ENCODE data around the gene RENBP. TPM values are rescaled to one million over a fixed set of nuclear protein-coding genes. Genes with fewer than 3 reads are reported as not detected.

The RENBP gene
- total and polyA plus RNA-seq, 9 of the 15 experiments (the other 6 are each of a cell fraction or from before 2014, with no cell fraction given), result 0.07 to 14.8 (median 10.6) TPM; not detected in 1

DNA sequence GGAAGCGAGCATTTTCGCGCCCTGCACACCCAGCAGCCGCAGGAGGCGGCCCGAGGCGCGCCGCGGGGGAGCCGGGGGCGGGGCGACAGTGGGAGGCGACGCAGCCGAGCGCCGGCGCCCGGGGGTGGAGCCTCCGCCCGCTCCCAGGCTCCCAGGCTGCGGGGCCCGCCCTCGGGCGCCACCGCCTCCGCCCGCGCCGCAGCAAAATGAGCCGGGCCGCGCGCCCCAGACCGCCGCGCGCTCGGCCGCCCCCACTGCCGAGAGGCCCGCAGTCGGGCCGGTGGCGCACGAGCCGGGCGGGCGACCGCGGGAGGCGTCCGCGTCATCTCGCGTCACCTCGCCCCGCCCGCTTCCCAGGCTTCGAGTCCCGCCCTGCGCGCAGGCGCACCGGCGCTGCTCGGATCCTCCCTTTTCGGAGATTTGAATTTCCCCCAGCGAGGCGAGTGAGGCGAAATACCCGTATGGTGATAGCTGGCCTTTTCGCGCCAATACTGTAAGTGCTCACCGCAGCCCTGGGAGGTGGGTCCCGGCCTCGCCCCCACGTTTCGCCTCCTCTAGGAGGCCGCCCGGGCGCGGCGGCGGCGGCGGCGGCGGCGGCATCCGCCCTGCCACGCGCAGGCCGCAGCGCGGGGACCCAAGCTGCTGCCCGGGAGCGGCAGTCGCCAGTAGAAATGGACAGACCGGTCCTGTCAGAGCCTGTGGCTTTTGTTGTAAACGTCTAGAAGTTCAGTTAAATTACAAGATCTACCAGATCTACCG lies 28.1 kb upstream of the RENBP start, which contains the start of gene TMEM187 (continued):
- TF ChIP-seq ZNF395 (CRISPR knock-in tag; IDR thresholded peaks at IDR 0.05) (no peak; the same call in 1 of the 2 replicates), SAP30 (IDR thresholded peaks at IDR 0.05; ENCODE audit: borderline replicate concordance, insufficient read depth, low read depth, low read length, poor library complexity, severe bottlenecking) (no peak), BHLHE40 (IDR thresholded peaks at IDR 0.05; ENCODE audit: low read length) (peak; percentile 77), KLF16 (IDR thresholded peaks at IDR 0.05) (peak; percentile 1; the same call in 1 of the 2 replicates), ZC3H8 (IDR thresholded peaks at IDR 0.05) (no peak), ZNF280B (CRISPR knock-in tag; IDR thresholded peaks at IDR 0.05) (no peak), ETS2 (tag; IDR thresholded peaks at IDR 0.05; ENCODE audit: borderline replicate concordance, poor library complexity, severe bottlenecking) (no peak), SREBF1 (IDR thresholded peaks at IDR 0.05; ENCODE audit: borderline replicate concordance, low read depth, low read length) (no peak), MIER1 (IDR thresholded peaks at IDR 0.05; ENCODE audit: low read depth) (no peak), SNIP1 (IDR thresholded peaks at IDR 0.05; ENCODE audit: low read depth) (no peak), ZKSCAN1 (IDR thresholded peaks at IDR 0.05; ENCODE audit: low read depth, low read length) (no peak), ZNF253 (CRISPR knock-in tag; conservative IDR thresholded peaks at IDR 0.05) (no peak), E2F4 (CRISPR knock-in tag; IDR thresholded peaks at IDR 0.05; ENCODE audit: low read depth) (0 out of 2 replicates have a peak, but pooled peaks have one; percentile 40), ZNF316 (IDR thresholded peaks at IDR 0.05) (no peak), SMC3 (conservative IDR thresholded peaks at IDR 0.05; ENCODE audit: insufficient read depth, low read depth, low read length) (0 out of 2 replicates have a peak, but pooled peaks have one; percentile 2), HNRNPK (IDR thresholded peaks at IDR 0.05; ENCODE audit: low read depth, low read length, poor library complexity, severe bottlenecking) (no peak), STAT5A (IDR thresholded peaks at IDR 0.05; ENCODE audit: borderline replicate concordance, low read length) (no peak), ZHX1 (conservative IDR thresholded peaks at IDR 0.05; ENCODE audit: low read length) (no peak), TCF15 (CRISPR knock-in tag; IDR thresholded peaks at IDR 0.05) (no peak), ZNF232 (CRISPR knock-in tag; IDR thresholded peaks at IDR 0.05) (no peak), MEIS2 (IDR thresholded peaks at IDR 0.05; ENCODE audit: partially characterized antibody) (peak; percentile 75)
